HFF-Myc (cell line): ENCODE data around the gene AMBRA1.

Experiments used
- DNase-seq: peaks from one replicate; pipeline ENCODE4 v3.0.0-alpha.2; 2011; ENCODE audit warnings: low read depth; ENCODE audit errors: extremely low read depth
- H3K4me3 ChIP-seq: replicated peaks from 2 replicates; pipeline ENCODE4 v1.5.1; 2011; ENCODE audit warnings: low read depth, mild to moderate bottlenecking, control low read depth, low read length
- CTCF ChIP-seq: IDR thresholded peaks from 2 replicates; pipeline ENCODE4 v1.5.1; 2012; ENCODE audit warnings: mild to moderate bottlenecking, low read depth, low read length, control low read depth; ENCODE audit errors: missing control alignments

Gene AMBRA1

GRCh38 chr11:46478196-46478595 lies 115.6 kb downstream of the AMBRA1 start:
- no peak for TF ChIP-seq CTCF
- no peak for DNase-seq
- H3K4me3 ChIP-seq, result no peak overlapping the region

GRCh38 chr11:46477136-46477535 lies 116.7 kb downstream of the AMBRA1 start:
- no peak for DNase-seq
- no peak overlapping the region for H3K4me3 ChIP-seq
- TF ChIP-seq CTCF, result no peak

- TF ChIP-seq CTCF, result no peak
- DNase-seq, result no peak
- H3K4me3 ChIP-seq, result no peak overlapping the region
These were observed 117.8 kb downstream of the AMBRA1 start for GRCh38 chr11:46475926-46476545.

GRCh38 chr11:46475051-46475925 lies 118.5 kb downstream of the AMBRA1 start:
- TF ChIP-seq CTCF, result no peak
- no peak for DNase-seq
- no peak overlapping the region for H3K4me3 ChIP-seq

GRCh38 chr11:46472662-46472994 lies 121.2 kb downstream of the AMBRA1 start:
- no peak overlapping the region for H3K4me3 ChIP-seq
- no peak for TF ChIP-seq CTCF
- no peak for DNase-seq

- TF ChIP-seq CTCF, result no peak
These were observed 121.7 kb downstream of the AMBRA1 start for GRCh38 chr11:46471943-46472661.

More at GRCh38 chr11:46471943-46472661, 121.7 kb downstream of the AMBRA1 start:
- H3K4me3 ChIP-seq, result no peak overlapping the region
- no peak for DNase-seq
